Measurements from ENCODE around the gene BNIPL.

Gene BNIPL

DNA sequence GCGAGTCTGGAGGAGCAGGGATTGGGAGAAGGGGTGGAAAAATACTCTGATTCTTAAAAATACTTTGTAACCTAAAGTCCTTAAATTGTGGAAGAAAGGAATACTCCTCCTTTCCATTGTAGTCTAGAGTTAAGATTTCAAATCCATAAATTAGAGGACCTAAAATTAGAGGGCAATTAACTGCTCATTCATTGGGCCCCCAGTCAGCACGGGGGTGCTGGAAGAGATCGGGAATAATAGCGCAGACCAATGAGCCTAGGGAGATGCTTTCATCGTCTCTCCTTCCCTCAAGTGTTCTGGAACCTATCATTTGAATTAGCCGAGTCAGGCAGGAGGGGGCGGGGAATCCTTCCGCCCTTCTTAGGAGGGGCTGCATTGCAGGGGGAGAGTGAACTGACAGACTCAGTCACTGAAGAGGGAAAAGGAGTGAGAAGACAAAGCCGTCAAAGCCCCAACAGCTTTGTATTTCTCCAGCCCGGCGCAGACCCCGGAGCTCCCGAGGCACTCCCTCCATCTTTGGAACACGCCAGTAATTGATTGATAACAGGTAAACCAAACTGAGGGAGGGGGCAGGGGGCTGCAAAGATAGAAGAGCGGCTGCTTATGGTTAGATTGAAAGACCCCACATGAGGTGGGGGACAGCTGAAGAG, 23.7 kb downstream of the BNIPL start, which contains the start of gene MLLT11:
Gene MLLT11, plus strand, starts transcription at position 391 of the 650 bp plus-strand sequence. CDS start 6,828 bp downstream, outside the sequence.
- peak; percentile 41 for DNase-seq

DNA sequence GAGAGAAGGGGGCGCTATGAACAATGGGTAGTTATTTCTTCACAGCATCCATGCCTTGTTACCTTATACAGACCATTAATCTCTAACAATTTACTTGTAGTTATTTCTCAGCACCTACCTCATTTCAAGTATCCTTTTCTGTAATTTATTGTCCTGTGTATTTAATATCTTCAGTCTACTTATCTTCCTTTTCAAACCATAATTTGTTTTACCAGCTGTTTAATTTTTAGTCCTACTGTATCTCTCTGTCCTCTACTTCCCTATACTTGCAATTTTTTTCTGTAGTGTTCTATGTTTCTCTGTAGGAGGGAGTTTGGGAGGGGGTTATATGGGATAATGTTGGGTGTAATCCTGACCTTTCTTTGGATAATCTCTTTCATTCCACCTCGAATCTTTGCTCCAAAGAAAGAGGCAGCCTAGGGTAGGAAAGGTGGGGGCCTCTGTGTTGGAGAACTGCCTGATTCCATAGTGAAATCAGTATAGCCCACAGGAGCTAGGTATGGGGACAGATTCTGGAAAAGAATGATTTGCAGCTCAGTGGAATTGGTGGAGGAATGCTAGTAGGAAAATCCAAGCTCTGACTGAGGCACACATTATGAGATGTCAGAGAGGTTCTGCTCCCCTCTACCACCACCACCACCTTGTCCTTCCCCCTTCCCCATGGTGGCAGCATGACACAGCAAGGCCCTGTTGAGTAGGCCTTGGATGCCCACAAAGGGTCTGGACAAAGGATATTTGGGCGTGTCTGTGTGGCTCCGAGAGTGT, 24.5 kb downstream of the BNIPL start:
- no peak for DNase-seq

DNA sequence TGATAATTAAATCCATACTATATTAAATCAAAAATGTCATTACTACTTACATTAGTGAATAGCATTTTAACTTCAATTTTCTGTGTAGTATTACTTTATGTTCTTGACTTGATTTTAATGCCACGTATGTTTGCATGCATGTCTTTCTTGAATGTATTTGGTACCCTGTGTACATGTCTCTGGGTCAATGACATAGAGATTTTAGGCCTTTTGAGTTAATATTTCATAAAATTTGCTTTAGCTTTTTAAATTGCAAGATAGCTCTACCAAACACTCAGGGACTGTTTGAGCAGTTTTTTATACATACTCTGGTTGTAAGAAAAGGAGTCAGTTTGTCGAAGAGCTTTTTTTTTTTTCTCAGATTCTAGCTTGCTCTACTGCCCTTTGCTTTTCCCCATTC, 25.3 kb downstream of the BNIPL start:
- DNase-seq = no peak

DNA sequence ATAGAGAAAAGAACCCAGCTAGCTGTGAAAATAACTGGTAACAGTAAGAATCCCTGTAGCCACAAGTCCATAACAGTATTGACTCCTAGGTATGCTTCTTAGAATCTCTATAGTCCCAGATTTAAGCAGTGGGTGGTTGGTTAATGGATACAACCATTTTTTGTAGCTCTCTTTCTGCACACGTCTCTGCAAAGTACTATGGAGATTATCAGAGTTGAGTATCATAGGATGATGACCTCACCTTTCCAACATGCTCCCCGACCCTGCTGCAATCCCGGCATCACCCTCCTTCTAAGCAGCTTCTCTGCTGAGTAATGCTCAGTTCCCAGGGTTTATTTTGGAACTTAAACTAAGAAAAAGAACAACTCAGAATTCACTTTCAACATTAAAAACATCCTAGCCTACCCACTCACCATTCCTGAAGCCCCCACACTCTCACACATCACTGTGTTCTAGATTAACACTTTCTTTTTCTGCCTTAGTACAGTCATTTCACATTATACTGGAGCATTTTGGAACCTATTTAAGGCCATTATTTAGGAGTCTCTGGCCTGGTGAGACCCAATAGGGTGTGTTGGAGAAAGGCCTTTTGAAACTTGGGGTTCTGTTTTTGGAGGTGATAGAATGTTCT, 26.5 kb downstream of the BNIPL start:
- DNase-seq = no peak

DNA sequence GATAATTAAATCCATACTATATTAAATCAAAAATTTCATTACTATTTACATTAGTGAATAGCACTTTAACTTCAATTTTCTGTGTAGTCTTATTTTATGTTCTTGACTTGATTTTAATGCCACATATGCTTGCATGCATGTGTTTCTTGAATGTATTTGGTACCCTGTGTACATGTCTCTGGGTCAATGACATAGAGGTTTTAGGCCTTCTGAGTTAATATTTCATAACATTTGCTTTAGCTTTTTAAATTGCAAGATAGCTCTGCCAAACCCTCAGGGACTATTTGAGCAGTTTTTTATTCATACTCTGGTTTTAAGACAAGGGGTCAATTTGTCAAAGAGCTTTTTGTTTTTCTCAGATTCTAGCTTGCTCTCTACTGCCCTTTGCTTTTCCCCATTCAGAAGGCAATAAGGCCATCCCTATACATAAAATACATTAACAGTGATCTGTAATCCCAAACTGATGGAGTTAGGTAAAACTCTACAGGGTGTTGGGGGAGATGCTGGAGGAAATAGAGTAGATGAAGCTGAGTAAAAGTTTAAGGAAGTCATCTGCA, 28.8 kb downstream of the BNIPL start:
- no peak for DNase-seq

DNA sequence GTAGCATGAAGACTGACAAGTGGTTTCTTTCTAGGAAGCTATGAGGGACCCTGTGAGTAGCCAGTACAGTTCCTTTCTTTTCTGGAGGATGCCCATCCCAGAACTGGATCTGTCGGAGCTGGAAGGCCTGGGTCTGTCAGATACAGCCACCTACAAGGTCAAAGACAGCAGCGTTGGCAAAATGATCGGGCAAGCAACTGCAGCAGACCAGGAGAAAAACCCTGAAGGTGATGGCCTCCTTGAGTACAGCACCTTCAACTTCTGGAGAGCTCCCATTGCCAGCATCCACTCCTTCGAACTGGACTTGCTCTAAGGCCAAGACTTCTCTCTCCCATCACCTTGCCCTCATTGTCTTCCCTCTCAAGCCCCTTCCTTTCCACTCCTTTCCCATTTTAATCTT, 30.8 kb downstream of the BNIPL start:
- no peak for DNase-seq

DNA sequence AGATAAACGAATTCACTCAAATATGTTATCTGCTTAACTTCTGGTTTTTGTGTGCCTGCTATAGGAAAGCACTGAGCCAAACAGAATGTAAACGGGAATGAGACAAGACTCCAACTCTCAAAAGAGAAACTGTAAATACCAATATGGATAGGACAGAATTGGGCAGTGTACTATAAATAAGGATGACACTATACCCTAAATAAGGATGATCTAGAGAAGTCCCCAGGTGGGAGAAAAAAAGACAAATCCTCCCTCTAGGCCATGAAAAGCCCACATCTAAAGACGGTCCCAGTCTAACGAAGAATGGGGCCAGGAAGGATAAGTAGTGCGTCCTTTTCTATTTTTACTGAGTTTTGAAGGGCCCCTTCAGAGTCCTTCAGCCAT, 32.7 kb downstream of the BNIPL start:
- DNase-seq = no peak

DNA sequence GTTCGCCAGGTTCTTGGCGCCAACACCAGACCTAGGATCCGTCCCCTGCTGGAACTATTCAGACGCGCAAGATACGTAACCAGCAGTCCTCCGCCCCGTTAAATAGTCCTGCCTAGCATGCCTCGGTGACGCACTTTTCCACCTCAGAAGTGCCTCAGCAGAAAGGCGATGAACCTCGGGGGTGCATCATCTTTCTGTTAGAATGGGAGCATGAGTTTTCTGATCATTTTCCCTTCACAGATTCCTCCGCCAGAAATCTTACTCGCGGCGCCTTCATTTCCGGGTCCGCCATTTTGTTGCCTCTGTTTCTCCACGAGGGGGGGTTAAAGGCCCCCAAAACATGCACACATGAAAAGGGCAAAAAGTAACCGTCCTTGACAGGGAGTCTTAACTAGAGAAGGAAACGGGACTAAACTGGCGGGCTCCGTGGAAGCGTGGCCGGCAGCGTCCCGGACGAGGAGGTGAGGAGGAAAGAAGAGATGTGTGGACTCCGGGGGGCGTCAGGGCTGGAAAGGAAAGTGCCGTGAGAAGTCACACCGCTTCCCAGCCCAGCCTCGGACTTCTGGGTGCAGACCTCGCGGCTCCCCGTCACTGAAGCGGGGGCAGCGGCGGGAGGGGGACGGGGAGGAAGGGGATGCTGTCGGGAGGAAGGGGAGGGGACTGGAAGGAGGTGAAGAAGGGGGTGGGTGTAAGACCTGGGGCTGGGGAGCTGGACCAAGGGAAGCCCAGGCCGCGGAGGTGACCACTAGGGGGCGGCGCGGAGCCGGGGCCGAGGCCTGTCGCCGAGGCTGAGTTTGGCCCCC, 34.3 kb downstream of the BNIPL start, which contains the start of gene GABPB2:
Gene GABPB2, plus strand, starts transcription at position 288 of the 803 bp plus-strand sequence. CDS start 17,429 bp downstream, outside the sequence.
- DNase-seq = no peak

DNA sequence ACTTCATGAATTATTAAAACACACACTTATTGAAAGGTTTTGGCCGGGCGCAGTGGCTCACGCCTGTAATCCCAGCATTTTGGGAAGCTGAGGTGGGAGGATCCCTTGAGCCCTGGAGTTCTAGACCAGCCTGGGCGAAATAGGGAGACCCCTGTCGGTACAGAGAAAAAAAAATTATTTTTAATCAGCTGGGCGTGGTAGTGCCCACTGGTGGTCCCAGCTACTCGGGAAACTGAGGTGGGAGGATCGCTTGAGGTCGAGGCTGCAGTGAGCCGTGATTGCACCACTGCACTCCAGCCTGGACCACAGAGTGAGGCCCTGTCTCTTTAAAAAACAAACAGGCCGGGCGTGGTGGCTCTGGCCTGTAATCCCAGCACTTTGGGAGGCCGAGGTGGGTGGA, 35.8 kb downstream of the BNIPL start:
- no peak for DNase-seq

DNA sequence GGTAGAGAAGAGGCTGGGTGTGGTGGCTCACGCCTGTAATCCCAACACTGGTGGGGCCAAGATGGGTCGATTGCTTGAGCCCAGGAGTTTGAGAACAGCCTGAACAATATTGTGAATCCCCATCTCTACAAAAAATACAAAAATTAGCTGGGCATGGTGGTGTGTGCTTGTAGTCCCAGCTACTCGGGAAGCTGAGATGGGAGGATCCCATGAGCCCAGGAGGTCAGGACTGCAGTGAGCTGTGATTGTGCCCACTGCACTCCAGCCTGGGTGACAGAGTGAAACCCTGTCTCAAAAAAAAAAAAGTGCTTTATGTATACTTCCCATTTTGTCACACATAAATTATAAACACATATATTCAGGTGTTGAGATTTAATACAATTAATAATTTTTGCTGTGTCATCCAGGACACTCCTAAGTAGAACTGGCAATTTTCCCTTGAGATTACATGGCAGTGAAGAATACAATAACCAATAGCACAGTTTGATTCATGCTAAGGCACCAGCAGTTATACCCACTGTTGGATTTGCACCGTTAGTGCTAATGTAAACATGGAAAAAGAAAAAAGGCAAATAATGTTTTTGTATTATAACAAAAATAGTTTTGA, 49.7 kb downstream of the BNIPL start:
- DNase-seq = no peak
